HepG2 (cell line): Measurements from ENCODE around the gene CCT7. TPM values are rescaled to one million over a fixed set of nuclear protein-coding genes. Genes with fewer than 3 reads are reported as not detected.
A peak's percentile ranks its signal among the peaks of the same experiment; 100 is the strongest.

ENCODE experiments used
- ATAC-seq: fragments of 200-7000 bp; cut with Tn5 transposase; 3 replicates; pipeline ENCODE4 v1.9.1; 2020; ENCODE audit warnings: mild to moderate bottlenecking, moderate library complexity
- BruUV-seq: library from RNA; stranded (reverse); fragments of 400-500 nt; replicated peaks from 2 replicates; lab custom pipeline; 2021; lab: Mats Ljungman, UMichigan
- CTCF ChIA-PET: fragments of 300-600 bp; formaldehyde crosslinking; extraction: SDS; loops from one replicate; lab custom pipeline; 2021; ENCODE audit warnings: low total read pairs, inconsistent platforms, low intra/inter-chr PET ratio; lab: Yijun Ruan, JAX
- POLR2A ChIA-PET: fragments of 350-600 bp; sonication (Branson Sonifier 250); formaldehyde crosslinking; loops from one replicate; lab custom pipeline; 2020; ENCODE audit warnings: antibody characterized with exemption, inconsistent platforms; lab: Yijun Ruan, JAX
- DNase-seq: peaks from one replicate; pipeline ENCODE4 v3.0.0-alpha.2; 2015; ENCODE audit warnings: low spot score
- FAIRE-seq: peaks from 3 replicates; lab custom pipeline; 2011; peaks lifted over from hg19 to GRCh38; lab: Jason Lieb, UNC
- H2AFZ ChIP-seq: one replicate; pipeline ENCODE4 v1.6.1; 2011; ENCODE audit warnings: low read length, inconsistent platforms
- H3K27ac ChIP-seq: fragments of 300-600 bp; 3 replicates; pipeline ENCODE4 v1.8.0; 2011; ENCODE audit warnings: mixed run types, mild to moderate bottlenecking, mixed read lengths, low read length, inconsistent platforms; ENCODE audit not compliant: insufficient read depth; ENCODE audit errors: extremely low read length
- H3K27me3 ChIP-seq, 2 experiments: fragments of 200-600 bp in 1 of 2; 2 replicates in 1 of 2; 3 replicates in 1 of 2; pipeline versions ENCODE4 v1.6.0 to v1.8.0; 2011; ENCODE audit warnings: low read length in 2 of 2, mild to moderate bottlenecking in 2 of 2, moderate library complexity in 2 of 2, inconsistent platforms in 1 of 2; ENCODE audit not compliant: insufficient read depth in 2 of 2, control insufficient read depth in 1 of 2
- H3K36me3 ChIP-seq, 2 experiments: fragments of 200-600 bp in 1 of 2; replicated peaks in 1 of 2; 2 replicates in 1 of 2; 3 replicates in 1 of 2; pipeline versions ENCODE4 v1.5.1 to v1.8.0; 2011; ENCODE audit warnings: low read length in 2 of 2, inconsistent platforms in 1 of 2; ENCODE audit not compliant: insufficient read depth in 2 of 2, control insufficient read depth in 1 of 2
- H3K4me1 ChIP-seq: 2 replicates; pipeline ENCODE4 v1.5.1; 2012; ENCODE audit warnings: low read length, inconsistent platforms; ENCODE audit not compliant: insufficient read depth
- H3K4me2 ChIP-seq: 2 replicates; pipeline ENCODE4 v1.6.0; 2011; ENCODE audit warnings: low read depth, low read length, inconsistent platforms
- H3K4me3 ChIP-seq, 3 experiments: fragments of 200-600 bp in 1 of 3; sonication (generic), shearing (Covaris generic) in 1 of 3; replicated peaks in 1 of 3; 2 replicates each; pipeline ENCODE4 v1.5.1; 2011 to 2016; ENCODE audit warnings: low read length in 3 of 3, inconsistent platforms in 2 of 3, low read depth in 2 of 3, mild to moderate bottlenecking in 2 of 3, control low read depth in 1 of 3, mixed read lengths in 1 of 3; ENCODE audit not compliant: insufficient read depth in 1 of 3
- H3K79me2 ChIP-seq: one replicate; pipeline ENCODE4 v1.6.1; 2011; ENCODE audit warnings: low read length, inconsistent platforms; ENCODE audit not compliant: insufficient read depth
- H3K9ac ChIP-seq: 2 replicates; pipeline ENCODE4 v1.6.0; 2011; ENCODE audit warnings: mild to moderate bottlenecking, low read depth, low read length, inconsistent platforms; ENCODE audit not compliant: insufficient read depth
- H3K9me3 ChIP-seq: 2 replicates; pipeline ENCODE4 v1.5.1; 2012; ENCODE audit warnings: mild to moderate bottlenecking, low read length
- H4K20me1 ChIP-seq: 2 replicates; pipeline ENCODE4 v1.6.0; 2011; ENCODE audit warnings: inconsistent platforms, mild to moderate bottlenecking, low read length, moderate library complexity; ENCODE audit not compliant: insufficient read depth
- AGO2 ChIP-seq: fragments of 200-400 bp; formaldehyde crosslinking; optimal IDR thresholded peaks from 2 replicates; pipeline ENCODE3; 2017; ENCODE audit warnings: mild to moderate bottlenecking, low read depth, low read length, moderate library complexity
- AHR ChIP-seq: IDR thresholded peaks from 2 replicates; pipeline ENCODE4 v1.6.1; 2018; ENCODE audit warnings: missing genetic modification reagents, missing compliant biosample characterization
- ARNT ChIP-seq: fragments of 450-650 bp; IDR thresholded peaks from 2 replicates; pipeline ENCODE4 v1.6.1; 2017
- CBFB ChIP-seq: sonication (generic); formaldehyde crosslinking; IDR thresholded peaks from 2 replicates; pipeline ENCODE4 v1.4.0; 2020; ENCODE audit warnings: missing genetic modification reagents
- LBX2 ChIP-seq: sonication (generic); formaldehyde crosslinking; IDR thresholded peaks from 2 replicates; pipeline ENCODE4 v1.5.0; 2020; ENCODE audit warnings: missing genetic modification reagents, mild to moderate bottlenecking, borderline replicate concordance
- MAZ ChIP-seq, 2 experiments: sonication (generic) in 1 of 2; formaldehyde crosslinking in 1 of 2; IDR thresholded peaks; 2 replicates each; pipeline versions ENCODE4 v1.5.0 to v1.6.1; 2012 to 2020; ENCODE audit warnings: low read depth in 2 of 2, mild to moderate bottlenecking in 2 of 2, borderline replicate concordance in 1 of 2, improper control_type of control experiment in 1 of 2, low read length in 1 of 2, missing genetic modification reagents in 1 of 2, moderate library complexity in 1 of 2
- POLR2AphosphoS5 ChIP-seq: IDR thresholded peaks from 2 replicates; pipeline ENCODE4 v1.6.1; 2012; ENCODE audit warnings: low read depth, low read length
- PRDM10 ChIP-seq: sonication (generic); formaldehyde crosslinking; IDR thresholded peaks from 2 replicates; pipeline ENCODE4 v1.4.0; 2020; ENCODE audit warnings: low read depth, missing genetic modification reagents
- TBX3 ChIP-seq: fragments of 450-650 bp; IDR thresholded peaks from 2 replicates; pipeline ENCODE4 v1.6.1; 2017; ENCODE audit warnings: antibody characterized with exemption, mild to moderate bottlenecking, inconsistent platforms, borderline replicate concordance
- YEATS2 ChIP-seq: sonication (generic); formaldehyde crosslinking; IDR thresholded peaks from 2 replicates; pipeline ENCODE4 v1.4.0; 2020; ENCODE audit warnings: missing genetic modification reagents, borderline replicate concordance
- ZBTB20 ChIP-seq: sonication (generic); formaldehyde crosslinking; IDR thresholded peaks from 2 replicates; pipeline ENCODE4 v1.8.1; 2023; ENCODE audit warnings: missing genetic modification reagents, low read depth, mild to moderate bottlenecking, borderline replicate concordance
- ZC3H13 ChIP-seq: sonication (generic); formaldehyde crosslinking; IDR thresholded peaks from 2 replicates; pipeline ENCODE4 v1.8.1; 2023; ENCODE audit warnings: mild to moderate bottlenecking, missing genetic modification reagents, moderate library complexity
- ZNF263 ChIP-seq: sonication (generic); formaldehyde crosslinking; IDR thresholded peaks from 2 replicates; pipeline ENCODE4 v1.4.0; 2020; ENCODE audit warnings: missing genetic modification reagents
- ZNF597 ChIP-seq: sonication (generic); formaldehyde crosslinking; IDR thresholded peaks from 2 replicates; pipeline ENCODE4 v1.5.0; 2020; ENCODE audit warnings: missing genetic modification reagents
- ZNF768 ChIP-seq: sonication (generic); formaldehyde crosslinking; IDR thresholded peaks from 2 replicates; pipeline ENCODE4 v1.4.0; 2020; ENCODE audit warnings: missing genetic modification reagents
- WGBS: methylation state at CpG from one replicate; pipeline ENCODE4 v1.1.6; 2017; ENCODE audit warnings: low lambda C conversion rate; 5-methylcytosine and 5-hydroxymethylcytosine counted together
- in situ Hi-C: cut with HindIII; loops from 2 replicates; pipeline ENCODE4 v1.10.0; 2017; ENCODE audit warnings: low pct_unique_long_range_greater_than_20kb; ENCODE audit not compliant: extremely low pct_ligation_motif_present
- intact Hi-C: fragments of 100-400 bp; cut with micrococcal nuclease; formaldehyde crosslinking; loops from one replicate; pipeline ENCODE4 v1.10.0; 2022; ENCODE audit not compliant: unreplicated experiment
- polyA plus RNA-seq, 8 experiments: library from polyadenylated mRNA; depleted of rRNA in 3 of 8; stranded (reverse) in 7 of 8; unstranded in 1 of 8; fragments of >200 nt; fragmentation: Illumina TruSeq in 4 of 8; extraction: Trizol in 4 of 8; gene quantifications; 2 replicates each; pipeline versions ENCODE4 v1.2.1 to v1.2.3, GENCODE V29; 2011 to 2016; ENCODE audit warnings: low read depth in 4 of 8, missing spikeins in 1 of 8, mixed read lengths in 1 of 8; ENCODE audit not compliant: insufficient read depth in 1 of 8
- total RNA-seq, 5 experiments: library from RNA; depleted of rRNA; stranded (reverse); fragments of >200 nt; fragmentation: Illumina TruSeq; extraction: Trizol; gene quantifications; 2 replicates each; pipeline ENCODE4 v1.2.3, GENCODE V29; 2016; ENCODE audit warnings: low read depth in 1 of 5
- TF ChIP-seq, protein P1 (sequence below): sonication (generic); formaldehyde crosslinking; IDR thresholded peaks from 2 replicates; pipeline ENCODE4 v1.4.0; 2020; ENCODE audit warnings: missing genetic modification reagents

Gene CCT7
- total and polyA plus RNA-seq, 2 of the 13 experiments (the other 11 are each of a cell fraction or from before 2014, with no cell fraction given), result 347 to 517 TPM

DNA sequence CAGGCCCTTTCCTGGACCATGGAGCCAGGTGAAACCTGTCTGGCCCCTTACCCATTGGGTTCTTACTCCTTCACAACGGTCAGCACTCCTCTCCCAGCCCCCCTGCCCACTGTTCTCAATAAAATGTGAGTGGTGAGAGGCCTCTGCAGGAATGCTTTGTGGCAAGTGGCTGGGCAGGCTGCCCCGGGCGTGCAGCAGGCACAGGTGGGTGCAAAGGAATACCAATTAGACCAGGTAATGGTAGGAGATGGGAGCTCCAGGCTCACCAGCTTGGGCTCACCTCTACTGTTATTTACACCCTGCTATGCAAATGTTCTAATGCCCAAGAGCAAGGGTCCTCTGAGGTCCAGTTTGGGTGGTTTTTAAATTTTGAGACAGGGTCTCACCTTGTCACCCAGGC is 7.0 kb upstream of the CCT7 start (continued):
- TF ChIP-seq ZBTB20, result no peak
- peak; percentile 32; the same call in 1 of the 2 replicates for TF ChIP-seq POLR2AphosphoS5
- TF ChIP-seq ZNF263 (CRISPR knock-in tag), result no peak
- TF ChIP-seq AHR (CRISPR knock-in tag), result no peak
- TF ChIP-seq CBFB (CRISPR knock-in tag), result no peak
- TF ChIP-seq, protein P1, sequence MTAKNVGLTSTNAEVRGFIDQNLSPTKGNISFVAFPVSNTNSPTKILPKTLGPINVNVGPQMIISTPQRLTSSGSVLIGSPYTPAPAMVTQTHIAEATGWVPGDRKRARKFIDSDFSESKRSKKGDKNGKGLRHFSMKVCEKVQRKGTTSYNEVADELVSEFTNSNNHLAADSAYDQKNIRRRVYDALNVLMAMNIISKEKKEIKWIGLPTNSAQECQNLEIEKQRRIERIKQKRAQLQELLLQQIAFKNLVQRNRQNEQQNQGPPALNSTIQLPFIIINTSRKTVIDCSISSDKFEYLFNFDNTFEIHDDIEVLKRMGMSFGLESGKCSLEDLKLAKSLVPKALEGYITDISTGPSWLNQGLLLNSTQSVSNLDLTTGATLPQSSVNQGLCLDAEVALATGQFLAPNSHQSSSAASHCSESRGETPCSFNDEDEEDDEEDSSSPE (CRISPR knock-in tag), result no peak
- TF ChIP-seq TBX3, result no peak
- no peak for TF ChIP-seq PRDM10 (CRISPR knock-in tag)

- no peaks in the 10 kb centered on the region for H4K20me1 ChIP-seq
- WGBS, result 98% methylated on average over 14 of the region's 14 CpGs
- ATAC-seq (no peak), DNase-seq (no peak), FAIRE-seq (no peak)
- peaks cover 22 to 51% of the 10 kb centered on the region in 2 experiments for H3K36me3 ChIP-seq
- H3K9me3 ChIP-seq, result no peaks in the 10 kb centered on the region
- POLR2A ChIA-PET, result interaction anchor here (0.7 to 2.5 kb wide), 4 partner anchors 10 to 16 kb away, joined by 3 to 10 read pairs (median 6); no protein-coding TSS in a partner anchor
- H3K9ac ChIP-seq, result no peak overlapping the region
- in situ Hi-C loops, result no loop called here
- no peak overlapping the region for H3K4me3 ChIP-seq
- H3K4me1 ChIP-seq, result peaks cover 7% of the 10 kb centered on the region
- H3K27ac ChIP-seq, result no peak overlapping the region
- intact Hi-C loops, result no loop called here
- no peaks in the 10 kb centered on the region; a peak in 1 of 5 replicates for H3K27me3 ChIP-seq
- no peak overlapping the region for H2AFZ ChIP-seq
- peaks cover 3% of the 10 kb centered on the region for H3K79me2 ChIP-seq
- H3K4me2 ChIP-seq, result no peak overlapping the region
- TSS peak; percentile 9 for BruUV-seq
- CTCF ChIA-PET, result no interaction called here
- TF ChIP-seq ARNT, result no peak
- TF ChIP-seq ZNF768 (CRISPR knock-in tag), result 0 out of 2 replicates have a peak, but pooled peaks have one; percentile 9
- TF ChIP-seq LBX2 (CRISPR knock-in tag), result 0 out of 2 replicates have a peak, but pooled peaks have one; percentile 35
- no peak for TF ChIP-seq ZNF597 (CRISPR knock-in tag)
- TF ChIP-seq AGO2, result peak; percentile 76
- 0 out of 2 replicates have a peak, but pooled peaks have one; percentile 29 for TF ChIP-seq ZC3H13 (CRISPR knock-in tag)
- TF ChIP-seq YEATS2 (CRISPR knock-in tag), result no peak
- no peak for TF ChIP-seq MAZ (IDR thresholded peaks at IDR 0.05; ENCODE audit: borderline replicate concordance, low read depth, low read length)
- no peak for TF ChIP-seq MAZ (CRISPR knock-in tag; IDR thresholded peaks at IDR 0.05; ENCODE audit: low read depth)
Observed at GRCh38 chr2:73228631-73229030, 5.5 kb upstream of the CCT7 start.
